Measurements from ENCODE around the gene TEKT2.

Gene TEKT2

DNA sequence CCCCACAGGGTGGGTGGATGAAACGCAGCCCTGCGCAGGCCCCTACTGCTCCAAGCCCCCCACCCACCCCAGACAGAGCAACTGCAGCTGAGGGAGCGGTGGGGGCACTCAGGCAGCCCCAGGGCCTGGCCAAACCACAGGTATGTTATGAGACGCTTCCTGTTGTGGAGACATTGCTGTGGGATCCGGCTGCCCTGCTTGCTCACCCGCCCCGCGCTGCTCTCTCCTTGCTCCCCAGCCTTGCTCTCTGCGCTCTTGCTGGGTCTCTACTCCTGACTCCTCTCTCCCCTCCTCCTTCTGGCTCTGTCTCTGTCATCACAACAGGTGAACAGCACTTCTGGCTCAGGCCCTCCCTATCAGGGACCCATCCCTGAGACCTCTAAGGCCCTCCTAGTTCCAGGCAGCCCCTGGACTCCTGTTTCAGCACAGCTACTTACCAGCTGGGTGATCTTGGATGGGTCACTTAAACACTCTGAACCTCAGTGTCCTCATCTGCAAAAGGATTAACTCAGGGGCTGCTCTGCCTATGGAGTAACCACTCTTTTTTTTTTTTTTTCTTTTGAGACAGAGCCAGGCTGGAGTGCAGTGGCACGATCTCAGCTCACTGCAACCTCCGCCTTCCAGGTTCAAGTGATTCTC, 25.3 kb downstream of the TEKT2 start:
- peak; percentile 65 to 67 for ATAC-seq

DNA sequence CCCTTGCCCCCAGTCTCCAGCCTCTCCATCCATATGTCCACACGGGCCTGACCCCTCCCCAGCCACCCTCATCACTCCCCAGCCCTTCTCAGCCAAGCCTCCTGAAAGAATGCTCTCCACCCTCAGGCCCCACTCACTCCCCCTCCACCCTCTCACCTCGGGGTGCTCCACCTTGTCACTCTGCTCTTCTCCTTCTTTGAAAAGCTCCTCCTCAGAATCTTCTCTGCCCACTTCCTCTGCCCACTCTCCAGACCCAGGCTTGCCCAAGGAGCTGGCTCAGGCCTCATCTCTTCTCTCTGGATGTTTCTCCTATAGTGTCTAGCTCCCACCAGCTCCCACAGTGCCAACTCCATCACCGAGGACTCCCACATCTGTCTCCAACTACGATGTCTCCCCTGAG, 27.3 kb downstream of the TEKT2 start:
- ATAC-seq = no peak

DNA sequence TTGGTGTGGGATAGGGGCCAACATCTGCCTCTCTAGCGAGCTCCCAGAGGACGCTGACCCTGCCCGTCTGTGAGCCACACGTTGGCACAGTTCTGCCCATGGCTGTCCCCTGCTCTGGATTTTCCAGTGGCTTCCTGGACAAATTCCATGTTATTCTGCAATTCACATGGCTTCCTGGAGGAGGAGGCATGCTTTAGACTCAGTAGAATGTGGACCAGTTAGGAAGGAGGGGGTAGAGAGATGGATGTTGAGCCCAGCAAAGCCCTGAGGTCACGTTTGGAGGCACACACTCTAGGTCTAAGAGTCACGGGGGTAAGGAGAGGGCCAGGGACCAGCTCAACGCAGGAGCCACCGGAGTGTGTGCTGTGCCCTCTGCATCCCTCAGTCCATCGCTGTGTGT, 28.9 kb downstream of the TEKT2 start:
- ATAC-seq = no peak

DNA sequence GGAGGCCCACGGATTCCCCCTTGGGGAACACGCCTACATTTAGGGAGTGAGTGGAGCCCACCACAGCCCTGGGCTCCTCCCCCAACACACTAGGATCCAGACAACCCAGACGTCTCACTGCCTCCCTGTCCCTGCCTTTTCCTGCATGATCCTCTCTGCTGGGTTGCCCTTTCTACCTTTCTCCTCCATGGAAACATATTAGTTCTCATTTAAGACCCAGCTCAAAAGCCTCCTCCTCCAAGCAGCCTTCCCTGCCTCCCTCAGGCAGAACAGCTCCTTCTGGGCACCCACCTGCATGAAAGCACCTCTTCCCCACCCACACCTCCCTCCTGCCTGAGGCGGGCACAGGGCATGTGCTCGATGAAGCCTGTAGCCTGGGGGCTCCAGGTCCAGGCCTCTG, 30.5 kb downstream of the TEKT2 start:
- no peak for ATAC-seq

DNA sequence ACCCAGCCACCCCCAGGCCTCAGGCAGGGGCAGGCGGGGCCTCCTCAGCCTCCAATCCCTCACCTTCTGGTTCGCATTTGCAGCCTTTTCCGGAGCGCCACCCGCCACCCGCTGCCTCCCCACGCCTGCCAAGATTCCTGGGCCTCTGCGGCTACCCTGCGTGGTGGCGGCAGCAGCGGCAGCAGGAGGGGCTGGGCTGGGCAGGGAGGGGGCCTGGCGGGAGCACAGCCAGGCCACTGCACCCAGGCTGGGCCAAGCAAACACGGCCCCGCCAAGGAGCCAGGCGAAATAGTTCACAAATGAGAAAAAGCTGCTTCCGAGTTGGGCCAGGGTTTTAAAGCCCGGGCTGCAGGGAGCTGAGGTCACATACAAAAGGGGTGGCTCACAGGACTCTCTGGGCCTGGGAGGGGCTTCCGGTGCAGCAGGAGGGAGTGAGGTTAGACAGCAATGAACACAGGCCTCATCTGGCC, 31.3 kb downstream of the TEKT2 start:
- no peak for ATAC-seq

DNA sequence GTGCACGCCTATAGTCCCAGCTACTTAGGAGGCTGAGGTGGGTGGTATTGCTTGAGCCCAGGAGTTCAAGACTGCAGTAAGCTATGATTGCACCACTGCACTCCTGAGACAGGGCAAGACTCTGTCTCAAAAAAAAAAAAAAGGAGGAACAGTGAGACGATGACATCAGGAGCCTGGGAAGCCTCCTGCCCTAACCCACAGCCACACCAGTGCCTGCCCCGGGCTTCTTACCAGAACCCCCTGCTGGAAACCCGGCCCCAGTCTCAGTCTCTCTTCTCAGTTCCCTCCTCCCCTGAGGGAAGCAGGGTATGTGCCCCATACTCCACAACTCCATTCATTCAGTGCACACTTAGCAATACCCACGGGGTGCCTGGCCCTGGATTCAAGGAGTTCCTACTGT, 32.0 kb downstream of the TEKT2 start:
- ATAC-seq = no peak

DNA sequence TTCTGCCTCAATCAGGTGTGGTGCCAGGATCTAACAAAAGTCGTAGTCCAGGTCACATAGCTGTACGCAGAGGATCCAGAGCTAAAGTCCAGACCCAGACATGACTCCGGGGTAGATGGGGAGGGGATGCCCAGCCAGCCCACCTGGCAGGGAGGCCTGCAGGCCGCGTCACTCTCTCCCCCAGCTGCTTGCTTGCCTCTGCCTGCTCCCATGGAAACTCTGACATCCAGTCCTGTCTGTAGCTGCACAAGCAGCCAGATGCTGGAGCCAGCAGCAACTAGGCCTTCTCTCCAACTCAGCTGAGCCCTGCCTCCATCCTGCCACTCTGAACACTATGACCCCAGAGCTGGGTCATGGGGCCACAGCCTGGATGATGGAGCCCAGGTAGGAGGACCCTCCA, 33.0 kb downstream of the TEKT2 start:
- ATAC-seq = no peak

DNA sequence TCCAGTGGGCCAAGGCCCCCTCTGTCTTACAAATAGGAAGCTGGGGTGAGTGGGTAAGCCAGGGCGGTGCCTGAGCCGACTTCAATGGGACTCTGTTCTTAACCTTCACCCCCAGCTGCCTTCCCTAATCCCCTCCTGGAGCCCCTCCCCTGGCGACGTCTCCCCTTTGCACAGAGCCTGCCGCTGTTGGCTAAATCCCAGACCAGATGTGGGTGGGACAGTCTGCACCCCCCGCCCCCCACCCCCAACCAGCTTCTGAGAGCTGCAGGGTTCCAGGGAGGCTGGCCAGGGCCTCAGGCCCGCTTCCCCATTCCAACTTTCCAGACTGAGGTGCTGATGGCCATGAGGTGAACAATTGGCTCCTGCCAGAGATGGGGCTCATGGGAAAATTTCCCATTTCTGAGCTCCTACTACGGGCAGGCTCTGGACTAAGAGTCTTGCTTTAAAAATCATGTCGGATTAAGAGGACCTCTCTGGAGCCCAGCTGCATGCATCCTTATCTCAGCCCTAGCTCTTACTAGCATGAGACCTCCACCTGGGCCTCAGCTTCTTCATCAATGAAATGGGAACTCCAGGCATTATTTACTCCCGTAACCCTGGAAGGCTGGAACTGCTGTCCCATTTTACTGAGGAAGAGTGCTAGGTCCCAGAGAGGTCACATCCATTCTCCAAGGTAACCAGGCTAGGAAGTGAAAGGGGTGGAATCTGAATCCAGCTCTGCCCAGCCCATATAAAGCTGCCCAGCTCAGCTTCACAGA, 34.7 kb downstream of the TEKT2 start:
- ATAC-seq = no peak

DNA sequence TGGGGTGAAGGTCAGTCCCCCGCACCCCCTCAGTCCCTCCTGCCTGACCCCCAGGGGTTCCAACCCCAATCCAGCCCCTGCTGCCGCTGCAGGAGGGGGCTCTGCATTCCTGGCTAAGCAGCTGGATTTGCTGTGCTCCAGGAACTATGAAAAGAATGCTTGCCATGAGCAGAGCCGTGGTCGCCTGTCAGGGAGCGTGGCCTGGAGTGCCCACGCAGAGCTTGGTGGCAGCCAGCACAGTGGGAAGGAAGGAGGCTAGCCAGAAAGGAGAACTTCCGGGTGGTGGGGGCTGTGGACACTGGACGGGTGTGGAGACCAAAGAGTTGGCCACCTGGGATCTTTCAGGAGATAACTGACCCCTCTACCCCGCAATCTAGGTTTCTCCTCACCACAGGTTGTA, 35.6 kb downstream of the TEKT2 start:
- ATAC-seq = no peak

DNA sequence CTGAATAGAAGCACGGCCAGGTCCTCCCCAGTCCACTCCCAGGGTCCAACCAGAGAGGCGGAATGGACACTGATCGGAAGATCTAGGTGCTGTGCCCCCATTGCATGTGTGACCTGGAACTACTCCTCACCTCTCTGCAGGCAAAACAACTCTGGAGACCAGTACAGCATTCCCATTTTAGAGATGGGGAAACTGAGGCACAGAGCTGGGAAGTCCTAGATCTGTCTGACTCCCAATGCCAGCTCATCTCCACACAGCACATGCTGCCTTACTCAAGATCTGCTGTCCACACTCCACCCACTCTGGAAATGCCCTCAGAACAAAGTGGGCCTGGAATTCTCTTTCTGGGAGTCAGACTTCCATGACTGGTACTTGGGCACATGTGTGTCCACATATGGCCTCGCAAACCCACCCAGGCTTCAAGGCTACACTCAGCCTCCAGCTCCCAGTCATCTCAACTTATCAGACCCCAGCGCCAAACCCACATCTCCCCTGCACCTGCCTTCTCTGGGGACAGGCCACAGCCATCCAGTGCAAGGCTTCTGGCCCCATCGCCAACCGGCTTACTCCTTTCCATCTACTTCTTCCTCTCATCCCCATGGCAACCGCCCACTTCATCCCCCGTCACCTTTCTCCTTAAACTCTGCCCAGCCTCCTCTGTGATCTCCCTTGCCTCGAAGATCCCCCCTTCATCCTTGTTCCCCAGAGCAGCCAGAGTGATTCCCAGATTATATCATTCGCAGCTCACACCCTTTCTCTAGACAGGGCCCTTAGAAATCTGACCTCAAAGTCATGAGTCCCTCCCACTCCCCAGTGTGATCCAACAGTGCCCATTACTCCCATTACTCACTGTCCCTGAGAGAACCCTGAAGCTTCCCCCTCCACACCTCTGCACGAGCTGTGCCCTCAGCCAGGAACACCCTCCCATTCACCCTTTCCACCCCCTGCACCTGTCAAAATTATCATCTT, 38.5 kb downstream of the TEKT2 start:
- ATAC-seq = no peak

DNA sequence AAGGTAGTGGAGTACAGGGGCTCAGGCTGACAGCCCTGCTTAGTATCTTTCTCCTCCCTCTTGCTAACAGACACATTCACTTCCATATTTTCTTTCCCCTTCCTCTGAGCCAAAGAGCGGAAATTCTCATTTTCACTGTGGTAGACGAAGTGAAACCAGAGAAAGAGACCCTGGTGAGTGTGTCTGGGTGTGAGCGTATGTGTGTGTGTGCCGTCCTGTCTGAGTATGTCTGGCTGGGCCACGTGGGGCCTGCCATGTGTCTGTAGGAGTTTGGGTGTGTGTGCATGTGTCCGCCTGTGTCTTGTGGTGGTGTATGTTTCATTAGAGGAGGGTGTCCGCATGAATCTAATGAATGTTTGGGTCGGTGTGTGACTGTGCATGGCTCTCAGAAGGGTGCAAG, 39.5 kb downstream of the TEKT2 start:
- peak; percentile 54 to 58 for ATAC-seq

DNA sequence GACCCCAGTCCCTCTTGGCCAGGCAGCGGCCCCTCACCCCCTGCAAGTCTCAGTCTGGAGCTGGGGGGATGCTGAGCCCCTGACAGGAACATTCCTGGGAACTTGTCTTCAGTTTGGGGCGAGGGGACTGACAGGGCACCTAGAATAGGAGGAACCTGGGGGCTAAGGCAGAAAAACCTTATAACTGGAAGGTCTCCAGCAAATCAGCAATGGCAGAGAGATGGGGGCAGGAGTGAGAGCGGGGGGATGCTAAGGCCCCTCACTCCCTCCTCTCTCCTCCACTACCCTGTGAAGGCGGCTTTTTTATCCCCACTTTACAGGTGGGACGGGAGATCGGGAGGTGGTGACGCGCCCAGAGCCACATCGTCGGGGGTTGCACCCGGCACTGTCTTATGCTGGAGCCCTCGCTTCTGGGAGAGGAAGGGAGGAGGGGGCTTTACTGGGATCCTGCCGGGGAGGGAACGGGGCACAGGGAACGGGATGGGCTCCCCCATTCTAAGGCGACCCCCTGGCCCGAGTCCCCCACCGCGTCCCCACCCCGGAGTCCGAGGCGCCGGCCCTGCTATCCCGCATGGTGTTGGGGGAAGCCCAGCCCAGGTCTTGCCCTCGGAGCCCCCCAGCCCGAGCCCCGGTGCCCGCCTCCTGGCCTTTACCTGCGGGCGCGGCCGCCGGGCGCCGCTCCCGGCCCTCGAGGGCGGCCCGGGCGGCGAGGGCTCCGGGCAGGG, 40.7 kb downstream of the TEKT2 start:
- no peak for ATAC-seq

DNA sequence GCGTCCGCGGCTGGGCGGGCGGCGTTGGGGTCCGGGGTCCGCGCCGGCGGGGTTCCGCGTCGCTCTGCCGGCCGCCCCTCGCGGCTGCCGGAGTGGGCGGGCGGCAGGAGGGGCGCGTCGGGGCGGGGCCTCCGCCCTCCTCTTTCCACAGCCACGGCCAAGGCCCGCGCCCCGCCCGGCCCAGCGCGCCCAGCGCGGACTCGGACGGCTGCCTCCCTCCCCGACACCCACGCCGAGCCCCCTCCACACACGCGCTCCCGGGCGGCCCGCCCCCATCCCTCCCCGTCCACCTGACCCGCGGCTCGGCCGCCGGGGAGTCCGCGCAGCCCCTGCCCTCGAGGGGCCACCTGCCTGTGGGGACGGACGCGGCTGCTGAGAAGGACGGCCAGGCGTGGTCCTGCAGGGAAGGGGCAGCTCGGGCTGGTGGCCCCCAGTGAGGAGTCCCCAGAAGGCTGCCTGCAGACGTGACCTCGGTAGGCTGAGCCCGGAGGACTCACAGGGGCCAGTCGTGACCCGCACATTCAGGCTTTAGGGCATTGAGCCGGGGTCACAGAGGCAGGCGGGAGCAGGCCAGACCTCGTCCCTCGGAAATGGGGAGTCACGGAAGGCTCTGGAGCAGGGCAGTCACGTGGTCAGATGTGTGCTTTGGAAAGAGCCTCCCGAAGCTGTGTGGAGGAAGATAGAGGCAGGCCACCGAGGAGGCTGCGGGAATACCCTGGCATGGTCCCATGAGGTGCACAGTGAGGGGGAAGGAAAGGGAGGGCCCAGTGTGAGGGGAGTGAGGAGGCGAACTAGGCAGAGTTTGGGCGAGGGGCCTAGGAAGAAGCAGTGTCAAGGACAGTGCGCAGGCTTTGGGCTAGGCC, 41.5 kb downstream of the TEKT2 start, which contains the start of gene COL8A2:
COL8A2 (minus strand) TSS at position 94 of the 863 bp plus-strand sequence. CDS start 24,980 bp downstream, outside the sequence.
- ATAC-seq = no peak

DNA sequence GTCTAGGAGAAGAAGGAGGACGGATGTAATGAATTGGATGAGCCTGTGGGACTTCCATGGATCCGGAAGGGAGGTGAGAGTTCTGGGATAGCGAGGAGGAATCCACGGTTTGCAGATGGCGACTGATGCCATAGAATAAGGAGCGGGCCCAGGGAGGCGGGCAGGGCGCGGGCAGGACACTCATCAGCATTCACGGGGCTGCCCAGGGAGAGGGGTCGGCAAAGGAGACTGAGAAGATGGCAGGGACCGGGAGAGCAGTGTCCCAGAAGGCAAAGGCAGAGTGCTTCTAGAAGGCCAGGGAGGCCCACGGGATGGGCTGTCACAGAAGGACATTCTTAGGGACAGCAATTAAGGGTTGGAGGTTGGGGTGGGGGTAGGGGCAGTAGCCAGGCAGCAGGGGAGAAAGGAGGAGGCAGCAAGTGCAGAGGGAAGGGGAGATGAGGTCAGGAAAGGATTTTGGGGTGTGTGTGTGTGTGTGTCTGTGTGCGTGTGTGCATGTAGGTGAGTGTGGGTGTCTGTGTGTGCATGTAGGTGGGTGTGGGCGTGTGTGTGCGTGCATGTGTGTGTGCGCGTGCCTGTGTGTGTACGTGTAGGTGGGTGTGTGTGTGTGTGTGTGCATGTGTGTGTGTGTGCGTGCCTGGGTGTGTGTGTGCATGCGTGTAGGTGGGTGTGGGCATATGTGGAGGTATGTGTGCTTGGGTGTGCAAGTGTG, 42.3 kb downstream of the TEKT2 start:
- no peak for ATAC-seq

DNA sequence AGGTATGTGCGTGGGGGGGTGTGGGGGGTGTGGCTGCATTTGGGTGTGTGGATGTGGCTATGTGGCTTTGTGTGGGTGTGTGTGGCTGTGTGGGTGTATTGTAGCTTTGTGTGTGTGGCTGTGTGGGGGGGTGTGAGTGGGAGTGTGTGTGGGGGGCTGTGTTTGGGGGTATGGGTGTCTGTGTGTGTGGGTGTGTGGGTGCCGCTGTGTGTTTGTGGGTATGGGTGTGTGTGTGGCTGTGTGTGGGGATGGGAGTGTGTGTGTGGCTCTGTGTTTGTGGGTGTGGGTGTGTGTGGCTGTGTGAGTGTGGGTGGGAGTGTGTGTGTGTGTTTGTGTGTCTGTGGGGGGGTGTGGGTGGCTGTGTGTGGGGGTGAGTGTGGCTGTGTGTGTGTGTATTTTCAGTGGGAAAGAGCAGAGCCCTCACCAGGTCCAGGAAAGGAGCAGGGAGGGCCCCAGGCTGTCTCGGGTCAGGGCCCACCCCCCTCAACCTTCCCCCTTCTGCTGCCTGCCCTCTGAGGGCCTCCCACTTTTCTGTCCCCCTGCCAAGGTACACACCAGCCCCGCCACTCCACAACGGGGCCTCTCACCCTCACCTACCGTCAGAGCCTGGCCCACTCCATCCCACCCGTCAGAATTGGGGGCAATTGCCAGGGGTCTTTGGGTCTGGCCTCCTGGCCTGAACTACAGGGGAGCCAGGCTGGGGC, 43.1 kb downstream of the TEKT2 start:
- no peak for ATAC-seq

DNA sequence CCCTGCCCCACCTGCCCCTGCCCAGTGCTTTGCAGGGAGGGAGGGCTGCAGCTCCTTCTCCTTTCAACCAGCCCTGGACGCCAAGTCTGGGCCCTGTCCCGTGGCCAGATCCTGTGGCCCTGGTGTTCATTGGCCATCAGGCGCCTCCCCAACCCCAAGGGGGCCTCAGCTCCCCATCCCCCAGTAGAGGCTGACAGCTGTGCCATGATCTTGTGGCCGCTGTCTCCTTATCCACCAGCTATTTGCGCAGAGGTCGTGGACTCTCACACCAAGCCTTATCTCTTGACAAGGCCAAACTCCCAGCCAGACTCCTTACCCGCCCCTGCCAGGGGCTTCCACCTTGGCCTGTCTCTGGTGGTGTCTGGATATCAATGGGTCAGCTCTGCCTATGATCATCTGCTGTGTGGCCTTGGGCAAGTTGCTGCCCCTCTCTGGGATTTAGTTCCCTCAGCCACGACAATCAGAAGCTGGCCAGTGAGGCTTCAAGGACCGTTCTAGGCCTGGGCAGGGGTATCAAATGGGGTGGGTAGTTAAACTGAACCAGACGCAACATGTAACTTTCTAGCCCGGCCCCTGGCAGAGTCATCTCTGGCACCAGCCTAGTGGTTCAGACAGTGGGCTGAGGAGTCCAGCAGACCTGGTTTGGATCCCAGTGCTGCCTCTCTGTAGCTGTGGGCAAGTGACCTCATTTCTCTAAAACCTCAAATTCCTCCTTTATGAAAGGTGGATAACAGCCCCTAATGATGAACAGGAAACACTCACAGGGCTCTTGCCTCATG, 44.4 kb downstream of the TEKT2 start:
- ATAC-seq = no peak

DNA sequence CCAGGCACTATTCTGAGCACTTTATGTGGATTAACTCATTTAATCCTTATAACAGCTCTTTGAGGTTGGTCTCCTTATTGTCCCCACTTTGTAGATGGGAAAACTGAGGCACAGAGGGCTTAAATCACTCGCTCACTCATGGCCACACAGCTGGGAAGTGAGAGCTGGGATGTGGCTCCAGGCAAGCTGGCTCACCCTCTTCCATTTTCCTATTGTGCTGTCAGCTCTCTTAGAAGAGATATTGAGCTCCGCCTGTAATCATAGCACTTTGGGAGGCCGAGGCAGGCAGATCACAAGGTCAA, 45.0 kb downstream of the TEKT2 start:
- ATAC-seq = no peak

DNA sequence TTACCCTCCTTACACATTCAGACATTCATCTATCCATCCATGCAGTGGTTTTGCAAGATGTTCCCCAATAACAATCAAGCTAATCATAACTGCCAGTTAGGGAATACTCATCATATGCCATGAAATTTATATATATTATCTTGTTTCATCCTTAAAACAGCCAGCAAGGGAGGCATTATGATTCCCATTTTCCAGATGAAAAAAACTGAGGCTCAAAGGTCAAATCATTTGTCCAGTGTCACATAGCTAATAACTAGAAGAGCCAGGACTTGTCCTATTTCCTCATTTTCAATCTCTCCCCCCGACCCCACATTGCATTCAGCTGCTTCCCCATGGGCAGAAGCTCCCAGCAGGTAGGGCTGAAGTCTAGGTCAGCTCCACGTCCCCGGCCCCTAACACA, 48.1 kb downstream of the TEKT2 start:
- ATAC-seq = no peak

DNA sequence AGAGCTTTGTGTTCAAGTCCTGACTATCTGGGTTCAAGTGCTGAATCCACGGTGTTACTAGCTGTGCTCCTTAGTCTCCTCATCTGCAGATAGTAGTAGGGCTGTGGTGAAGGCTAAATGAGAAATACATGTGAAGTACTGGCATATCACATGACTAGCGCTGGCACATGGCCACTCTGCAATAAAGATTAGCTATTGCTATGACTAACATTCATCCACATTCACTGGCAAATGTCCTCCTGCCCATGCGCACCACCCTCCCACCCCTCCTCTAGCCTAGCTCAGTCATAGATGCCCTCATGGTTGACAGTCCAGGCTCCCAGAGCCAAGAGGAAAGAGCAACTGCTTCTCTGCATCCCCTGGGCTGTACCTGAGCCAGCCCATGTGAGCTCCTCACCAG, 49.6 kb downstream of the TEKT2 start:
- no peak for ATAC-seq

DNA sequence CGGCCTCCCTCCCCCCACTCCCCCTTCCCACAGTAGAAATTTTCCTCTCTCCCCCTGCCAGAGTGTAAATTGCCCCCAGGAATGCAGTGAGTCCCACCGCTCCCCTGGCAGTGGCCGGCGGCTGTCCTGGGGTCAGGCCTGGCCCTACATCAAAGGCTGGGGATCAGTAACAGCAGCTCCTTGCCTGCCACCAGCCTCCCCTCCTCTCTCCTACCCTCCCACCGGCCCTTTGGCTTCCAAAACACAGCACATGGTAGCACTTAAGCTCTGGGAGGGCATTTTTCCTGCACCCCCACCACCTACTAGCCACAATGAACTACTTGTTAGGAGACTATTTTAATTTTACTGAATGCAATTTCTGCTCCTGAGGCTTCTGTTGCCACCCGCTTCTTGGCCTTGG, 50.1 kb downstream of the TEKT2 start:
- no peak for ATAC-seq

Measured in activated CD4-positive, CD25-positive, alpha-beta regulatory T cell treated with anti-CD3 and anti-CD28 coated beads, Interleukin-2, amount 50 U/mL, for 24 hours (primary cell).